GM18507 (cell line): ENCODE results near the gene MBD3.

Source experiments
- DNase-seq: peaks from one replicate; pipeline ENCODE4 v3.0.0; 2011; ENCODE audit warnings: low read depth; ENCODE audit not compliant: insufficient read length; ENCODE audit errors: extremely low spot score
- FAIRE-seq: peaks from 2 replicates; lab custom pipeline; 2011; peaks lifted over from hg19 to GRCh38; lab: Jason Lieb, UNC

The MBD3 gene

GRCh38 chr19:1621021-1621420 lies 28.4 kb upstream of the MBD3 start:
- no peak for DNase-seq
- no peak for FAIRE-seq

- DNase-seq: no peak
- FAIRE-seq: no peak
Measured at GRCh38 chr19:1620502-1620901, 27.8 kb upstream of the MBD3 start.

- no peak for FAIRE-seq
- no peak for DNase-seq
Measured at GRCh38 chr19:1619703-1620102, 27.0 kb upstream of the MBD3 start.

GRCh38 chr19:1619094-1619439 lies 26.4 kb upstream of the MBD3 start:
- no peak for DNase-seq
- no peak for FAIRE-seq

GRCh38 chr19:1618157-1619093 lies 25.8 kb upstream of the MBD3 start:
- DNase-seq: peak; percentile 50
- peak; percentile 77 for FAIRE-seq

- DNase-seq: no peak
- FAIRE-seq: no peak
Measured at GRCh38 chr19:1616875-1617274, 24.2 kb upstream of the MBD3 start.

- FAIRE-seq: no peak
- DNase-seq: no peak
Measured at GRCh38 chr19:1616396-1616795, 23.7 kb upstream of the MBD3 start.

GRCh38 chr19:1615156-1615765 lies 22.6 kb upstream of the MBD3 start:
- DNase-seq (no peak), FAIRE-seq (no peak)

- no peak for FAIRE-seq
- DNase-seq: no peak
Measured at GRCh38 chr19:1613808-1614570, 21.3 kb upstream of the MBD3 start.

GRCh38 chr19:1613146-1613545 lies 20.5 kb upstream of the MBD3 start:
- DNase-seq (no peak), FAIRE-seq (no peak)

- FAIRE-seq (no peak), DNase-seq (no peak)
Measured at GRCh38 chr19:1612114-1613086, 19.7 kb upstream of the MBD3 start.

GRCh38 chr19:1611353-1611752 lies 18.7 kb upstream of the MBD3 start:
- FAIRE-seq (no peak), DNase-seq (no peak)

GRCh38 chr19:1610579-1610978 lies 17.9 kb upstream of the MBD3 start:
- DNase-seq (no peak), FAIRE-seq (no peak)

GRCh38 chr19:1609680-1610474 lies 17.2 kb upstream of the MBD3 start:
- no peak for DNase-seq
- no peak for FAIRE-seq

GRCh38 chr19:1609103-1609396 lies 16.4 kb upstream of the MBD3 start:
- FAIRE-seq (no peak), DNase-seq (no peak)

GRCh38 chr19:1608359-1609102 lies 15.9 kb upstream of the MBD3 start:
- DNase-seq: no peak
- FAIRE-seq: no peak

- no peak for DNase-seq
- no peak for FAIRE-seq
Measured at GRCh38 chr19:1606138-1606651, 13.5 kb upstream of the MBD3 start.
